Heart right ventricle (tissue), 16 donors: ENCODE data around the gene TACR2. TPM values are rescaled to one million over a fixed set of nuclear protein-coding genes. Genes with fewer than 3 reads are reported as not detected.

Experiments
- ATAC-seq, 8 donors: fragments of 200-7000 bp; cut with Tn5 transposase; one replicate each; pipeline ENCODE4 v1.9.1; 2020; ENCODE audit warnings: mild to moderate bottlenecking in 8 of 8, moderate library complexity in 8 of 8, moderate number of reproducible peaks in 1 of 8
- DNase-seq, 2 donors: peaks; one replicate each; pipeline ENCODE4 v3.0.0-alpha.2; 2020
- H3K27ac ChIP-seq, 10 donors: fragments of 200-600 bp; sonication (generic) in 2 of 10; one replicate each; pipeline versions ENCODE4 v1.5.0 to v1.8.0; 2020 to 2022; ENCODE audit warnings: mild to moderate bottlenecking in 3 of 10
- H3K27me3 ChIP-seq, 7 donors: fragments of 200-600 bp; one replicate each; pipeline ENCODE4 v1.8.0; 2021 to 2022; ENCODE audit warnings: mild to moderate bottlenecking in 2 of 7
- H3K36me3 ChIP-seq, 9 donors: fragments of 200-600 bp; sonication (generic) in 1 of 9; one replicate each; pipeline versions ENCODE4 v1.5.0 to v1.8.0; 2020 to 2022; ENCODE audit warnings: mild to moderate bottlenecking in 2 of 9
- H3K4me1 ChIP-seq, 9 donors: fragments of 200-600 bp; sonication (generic) in 1 of 9; one replicate each; pipeline versions ENCODE4 v1.5.0 to v1.8.0; 2020 to 2022; ENCODE audit warnings: mild to moderate bottlenecking in 4 of 9
- H3K4me3 ChIP-seq, 10 donors: fragments of 200-600 bp; sonication (generic) in 2 of 10; one replicate each; pipeline versions ENCODE4 v1.5.0 to v1.8.0; 2020 to 2022; ENCODE audit warnings: mild to moderate bottlenecking in 7 of 10, moderate library complexity in 2 of 10
- H3K9me3 ChIP-seq, 11 donors: fragments of 200-600 bp in 10 of 11; sonication (generic) in 2 of 11; one replicate each; pipeline versions ENCODE4 v1.5.0 to v1.8.0; 2013 to 2022; ENCODE audit warnings: mild to moderate bottlenecking in 2 of 11, control low read depth in 1 of 11, moderate library complexity in 1 of 11
- WGBS, 2 donors: extraction: QIAGEN DNeasy Blood & Tissue Kit; methylation state at CpG; one replicate each; pipeline ENCODE4 v1.1.7; 2013; ENCODE audit warnings: inconsistent platforms in 1 of 2; 5-methylcytosine and 5-hydroxymethylcytosine counted together
- intact Hi-C, 10 donors: fragments of 100-400 bp; cut with DNase I; formaldehyde crosslinking; loops; one replicate each; pipeline versions ENCODE4 v1.11.1 to v1.14.2; 2022
- polyA plus RNA-seq, 2 donors: library from polyadenylated mRNA; stranded (reverse); fragments of 200-250 nt; gene quantifications; one replicate each; pipeline ENCODE4 v1.2.3, GENCODE V29; 2013
- total RNA-seq, 10 donors: library from RNA; stranded (reverse); fragmentation: NEBNext Ultra II Directional in 3 of 10; extraction: Animal tissue kit (Norgen Biotek cat#: 25700) in 3 of 10; gene quantifications; one replicate each; pipeline versions ENCODE4 v1.2.1 to v1.2.4, GENCODE V29; 2021 to 2023
- TF ChIP-seq, protein P1 (sequence below), 9 donors: fragments of 200-600 bp; sonication (generic) in 2 of 9; IDR thresholded peaks; one replicate each; pipeline versions ENCODE4 v1.5.0 to v1.8.0; 2021 to 2022; ENCODE audit warnings: antibody characterized with exemption in 9 of 9, mild to moderate bottlenecking in 5 of 9, moderate library complexity in 1 of 9
- donor health status: Arrhythmogenic right ventricular cardiomyopathy.
- donor health status: ischemic (EF 13 %, LVEDD 7.1; RV severe dilation, severe dysfunction).
- donor health status: healthy with polysubstance abuse.
- donor health status: DM: no; HTN: yes; CAD: no.
- donor health status: DM: no; HTN: no; CAD: no.
- donor health status: ischemic (EF 25% LVEDD 6.9; RV normal size, moderate dysfunction).
- donor health status: ischemic (EF 25% LVEDD 5.7; RV mildly dilated, moderate dysfunction).
- donor health status: healthy.
- donor health status: DM: yes; HTN: yes; CAD: no.
- donor health status: Ischemic cardiomyopathy.
- donor health status: ischemic (EF 35%, LVEDD 5.7; RV mildly dilated, moderate dysfunction).
- donor health status: nonischemic (EF 11% LVEDD 7.7; RV severe dilation, severe dysfunction).
- donor health status: DM: yes; HTN: yes; CAD: no.
- donor health status: PGD.
- donor health status: ischemic (EF 29% LVEDD 5.4; RV normal size, mild dysfunction).
- donor health status: nonischemic (EF 23%, LVEDD 6.1; RV moderate dilation, normal function).

The TACR2 gene
- total and polyA plus RNA-seq, 12 donors, result 0.13 to 0.93 (median 0.20) TPM; not detected in 3

- H3K36me3 ChIP-seq, result peaks cover 0 to 49% (median 7%) of the 10 kb centered on the region in 9 donors
- ATAC-seq, result no peak
- TF ChIP-seq, protein P1, sequence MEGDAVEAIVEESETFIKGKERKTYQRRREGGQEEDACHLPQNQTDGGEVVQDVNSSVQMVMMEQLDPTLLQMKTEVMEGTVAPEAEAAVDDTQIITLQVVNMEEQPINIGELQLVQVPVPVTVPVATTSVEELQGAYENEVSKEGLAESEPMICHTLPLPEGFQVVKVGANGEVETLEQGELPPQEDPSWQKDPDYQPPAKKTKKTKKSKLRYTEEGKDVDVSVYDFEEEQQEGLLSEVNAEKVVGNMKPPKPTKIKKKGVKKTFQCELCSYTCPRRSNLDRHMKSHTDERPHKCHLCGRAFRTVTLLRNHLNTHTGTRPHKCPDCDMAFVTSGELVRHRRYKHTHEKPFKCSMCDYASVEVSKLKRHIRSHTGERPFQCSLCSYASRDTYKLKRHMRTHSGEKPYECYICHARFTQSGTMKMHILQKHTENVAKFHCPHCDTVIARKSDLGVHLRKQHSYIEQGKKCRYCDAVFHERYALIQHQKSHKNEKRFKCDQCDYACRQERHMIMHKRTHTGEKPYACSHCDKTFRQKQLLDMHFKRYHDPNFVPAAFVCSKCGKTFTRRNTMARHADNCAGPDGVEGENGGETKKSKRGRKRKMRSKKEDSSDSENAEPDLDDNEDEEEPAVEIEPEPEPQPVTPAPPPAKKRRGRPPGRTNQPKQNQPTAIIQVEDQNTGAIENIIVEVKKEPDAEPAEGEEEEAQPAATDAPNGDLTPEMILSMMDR (IDR thresholded peaks at IDR 0.05), result peak in 2 of 9 donors; percentile 15 to 27
- intact Hi-C loops, result no loop called here
- H3K4me3 ChIP-seq, result no peak overlapping the region
- peaks cover 0 to 4% (median 0%) of the 10 kb centered on the region in 11 donors for H3K9me3 ChIP-seq
- WGBS, 2 donors, result 71 to 74% methylated on average over 12 of the region's 12 CpGs
- H3K27me3 ChIP-seq, result no peaks in the 10 kb centered on the region
- no peak for DNase-seq
- peaks cover 33 to 71% (median 54%) of the 10 kb centered on the region in 9 donors for H3K4me1 ChIP-seq
- H3K27ac ChIP-seq, result peak overlapping the region in 1 of 10 donors; percentile 83
Observed at GRCh38 chr10:69358148-69358795, 58.4 kb downstream of the TACR2 start.

- Histone ChIP-seq H3K4me3 (no peak overlapping the region), H3K27me3 (no peaks in the 10 kb centered on the region), H3K36me3 (peaks cover 0 to 44% (median 2%) of the 10 kb centered on the region in 9 donors), H3K9me3 (peaks cover 0 to 4% (median 0%) of the 10 kb centered on the region in 11 donors), H3K27ac (no peak overlapping the region), H3K4me1 (peaks cover 15 to 63% (median 34%) of the 10 kb centered on the region in 9 donors)
- WGBS, 2 donors, result 94 to 97% methylated on average over 2 of the region's 2 CpGs
- TF ChIP-seq, protein P1 (IDR thresholded peaks at IDR 0.05), result no peak
- intact Hi-C loops, result no loop called here
- DNase-seq (no peak), ATAC-seq (no peak)
Observed at GRCh38 chr10:69356187-69356586, 60.5 kb downstream of the TACR2 start.

DNA sequence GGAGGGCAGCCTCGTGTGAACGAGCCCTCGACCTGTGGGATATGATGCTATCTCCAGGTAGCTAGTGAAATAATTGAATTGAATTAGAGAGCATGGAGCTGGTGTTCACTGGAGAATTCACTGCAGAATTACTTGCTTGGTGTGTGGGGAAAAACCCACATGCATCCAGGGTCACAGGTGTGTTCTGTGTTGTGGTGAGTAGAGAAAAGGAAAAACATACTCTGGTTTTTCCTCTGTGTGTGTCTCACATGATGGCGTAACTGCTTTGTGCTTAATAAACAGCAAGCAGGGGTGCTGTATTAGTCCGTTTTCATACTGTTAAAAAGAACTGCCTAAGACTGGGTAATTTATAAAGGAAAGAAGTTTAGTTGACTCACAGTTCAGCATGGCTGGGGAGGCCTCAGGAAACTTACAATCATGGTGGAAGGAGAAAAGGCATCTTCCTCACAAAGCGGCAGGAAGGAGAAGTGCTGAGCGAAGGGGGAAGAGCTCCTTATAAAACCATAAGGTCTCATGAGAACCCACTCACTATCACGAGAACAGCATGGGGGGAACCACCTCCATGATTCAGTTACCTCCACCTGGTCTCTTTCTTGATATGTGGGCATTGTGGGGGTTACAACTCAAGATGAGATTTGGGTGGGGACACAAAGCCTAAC lies 62.6 kb downstream of the TACR2 start:
- H3K27me3 ChIP-seq, result no peaks in the 10 kb centered on the region
- H3K36me3 ChIP-seq, result peaks cover 0 to 41% (median 0%) of the 10 kb centered on the region in 9 donors
- no peak for ATAC-seq
- DNase-seq, result no peak
- no peak overlapping the region for H3K4me3 ChIP-seq
- H3K27ac ChIP-seq, result no peak overlapping the region
- TF ChIP-seq, protein P1 (IDR thresholded peaks at IDR 0.05), result no peak
- WGBS, 2 donors, result 91 to 92% methylated on average over 8 of the region's 8 CpGs
- H3K9me3 ChIP-seq, result peaks cover 0 to 4% (median 0%) of the 10 kb centered on the region in 11 donors
- intact Hi-C loops, result no loop called here
- peaks cover 0 to 54% (median 22%) of the 10 kb centered on the region in 9 donors for H3K4me1 ChIP-seq

Other genes with a start within 250 kb of the TACR2 start
- 10 to 100 TPM; 32.9 to 49.4 (median 38.0) TPM for gene SUPV3L1, start 236.7 kb downstream of the TACR2 start, total RNA-seq
- gene SUPV3L1, start 236.7 kb downstream of the TACR2 start, polyA plus RNA-seq, result 100 to 1,000 TPM in 1 of 2 donors, 10 to 100 TPM in 1; 23.8 to 139 TPM
- under 1 TPM in 1 of 10 donors, not detected in 9; 0.07 TPM for gene HKDC1, start 196.6 kb downstream of the TACR2 start, total RNA-seq
- under 1 TPM in 1 of 2 donors, not detected in 1; 0.03 TPM for gene HKDC1, start 196.6 kb downstream of the TACR2 start, polyA plus RNA-seq
- 100 to 1,000 TPM; 178 to 322 (median 239) TPM for gene HK1, start 138.4 kb downstream of the TACR2 start, total RNA-seq
- 100 to 1,000 TPM in 1 of 2 donors, 10 to 100 TPM in 1; 51.9 to 161 TPM for gene HK1, start 138.4 kb downstream of the TACR2 start, polyA plus RNA-seq
- 10 to 100 TPM in 5 of 10 donors, 1 to 10 TPM in 5; 5.0 to 16.5 (median 9.4) TPM for gene TSPAN15, start 34.5 kb upstream of the TACR2 start, total RNA-seq
- gene TSPAN15, start 34.5 kb upstream of the TACR2 start, polyA plus RNA-seq, result 10 to 100 TPM; 15.4 to 18.2 TPM
- under 1 TPM in 1 of 10 donors, not detected in 9; 0.19 TPM for gene NEUROG3, start 156.5 kb upstream of the TACR2 start, total RNA-seq
- not detected for gene NEUROG3, start 156.5 kb upstream of the TACR2 start, polyA plus RNA-seq
- 1 to 10 TPM; 1.4 to 9.0 (median 5.2) TPM for gene FAM241B, start 213.3 kb upstream of the TACR2 start, total RNA-seq
- gene FAM241B, start 213.3 kb upstream of the TACR2 start, polyA plus RNA-seq, result 1 to 10 TPM; 2.8 to 3.7 TPM